GM19035 (cell line): ENCODE measurements around the gene IQCN.

Source experiments
- ATAC-seq: cut with Tn5 transposase; IDR thresholded peaks from one replicate; pipeline ENCODE4 v1.9.1; 2021; ENCODE audit not compliant: unreplicated experiment

The IQCN gene

DNA sequence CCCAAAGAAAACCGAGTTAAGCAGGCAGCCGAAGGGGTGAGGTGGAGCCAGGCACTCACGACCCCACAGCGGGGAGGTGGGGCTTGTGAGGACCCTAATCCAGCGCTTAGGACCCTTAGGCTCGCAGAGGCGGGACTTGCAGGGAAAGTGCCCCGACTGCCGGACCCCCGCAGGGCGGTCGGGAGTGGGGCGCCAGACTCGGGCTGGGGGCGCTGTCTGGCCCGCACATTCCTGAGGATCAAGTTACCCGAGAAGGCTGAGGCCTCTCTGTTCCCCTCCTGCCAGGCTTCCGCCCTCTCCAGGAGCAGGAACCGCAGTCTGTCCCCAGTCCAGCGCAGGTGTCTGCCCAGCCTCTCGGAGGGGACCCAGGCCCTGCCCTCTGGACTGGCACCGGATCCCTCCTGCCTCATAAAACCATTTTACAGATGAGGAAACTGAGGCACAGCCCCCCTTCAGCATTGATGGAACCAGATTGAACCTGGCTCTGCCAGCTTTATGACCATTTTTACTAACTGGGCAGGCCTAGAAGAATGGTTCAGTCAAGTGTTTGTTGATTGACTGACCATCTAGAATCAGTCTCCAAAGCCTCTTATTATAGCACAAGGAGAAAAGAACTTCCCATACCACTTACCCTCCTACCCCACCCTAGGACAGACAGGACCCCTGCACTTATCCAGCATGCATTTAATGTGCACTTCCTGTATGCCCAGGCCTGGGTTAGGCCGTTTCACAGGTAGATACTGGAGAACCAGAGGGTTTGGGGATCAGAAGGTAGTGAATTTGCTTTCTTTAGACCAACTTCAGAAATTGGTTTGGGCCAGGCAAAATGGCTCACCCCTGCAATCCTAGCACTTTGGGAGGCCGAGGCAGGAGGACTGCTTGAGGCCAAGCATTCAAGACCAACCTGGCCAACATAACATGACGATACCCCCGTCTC is 13.9 kb upstream of the IQCN start:
- ATAC-seq: no peak

DNA sequence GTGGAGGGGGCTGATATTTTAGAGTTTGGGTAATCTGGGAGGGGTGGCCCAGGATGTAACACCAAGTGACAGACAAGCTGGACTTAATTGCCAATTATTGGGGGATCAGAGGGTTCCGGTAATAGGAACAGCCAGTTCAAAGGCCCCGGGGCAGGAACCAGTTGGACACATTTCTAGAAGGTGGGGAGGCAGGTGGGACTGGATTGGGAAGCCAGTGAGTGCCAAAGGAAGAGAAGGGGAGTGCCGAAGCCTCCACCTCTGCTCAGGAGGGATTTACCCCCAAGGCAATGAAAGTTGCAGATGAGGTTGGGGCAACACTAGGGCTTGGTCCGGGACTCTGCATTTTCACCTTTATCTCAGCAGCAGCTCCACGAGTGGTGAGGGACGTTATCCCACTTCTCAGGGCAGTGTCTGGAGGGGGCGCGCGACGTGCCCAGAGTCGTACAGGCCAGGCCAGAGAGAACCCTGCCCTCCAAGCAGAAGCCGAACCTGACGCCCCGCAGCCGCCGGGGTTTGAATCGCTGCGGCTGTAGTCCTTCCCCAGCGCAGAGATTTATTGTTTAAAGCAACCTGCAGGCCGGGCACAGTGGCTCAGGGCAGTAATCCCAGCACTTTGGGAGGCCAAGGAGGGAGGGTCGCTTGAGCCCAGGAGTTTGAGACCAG is 12.9 kb upstream of the IQCN start:
- no peak for ATAC-seq

GRCh38 chr19:18284712-18285360 is 10.6 kb upstream of the IQCN start:
- no peak for ATAC-seq

DNA sequence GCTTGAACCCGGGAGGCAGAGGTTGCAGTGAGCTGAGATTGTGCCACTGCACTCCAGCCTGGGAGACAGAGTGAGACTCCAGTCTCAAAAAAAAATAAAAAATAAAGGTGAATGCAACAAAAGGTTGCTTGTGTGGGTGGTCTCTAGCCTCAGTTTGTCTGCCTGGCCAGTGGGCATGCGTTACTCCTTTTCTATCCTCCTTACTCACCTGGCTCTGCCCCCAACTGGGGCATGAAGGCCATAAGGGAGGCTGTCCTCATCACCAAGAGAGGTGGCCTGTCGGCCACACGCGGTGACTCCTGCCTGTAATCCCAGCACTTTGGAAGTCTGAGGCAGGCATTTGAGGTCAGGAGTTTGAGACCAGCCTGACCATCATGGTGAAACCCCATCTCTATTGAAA is 9.1 kb upstream of the IQCN start:
- no peak for ATAC-seq

- no peak for ATAC-seq
These were observed 8.5 kb upstream of the IQCN start for GRCh38 chr19:18282788-18283141.

GRCh38 chr19:18282021-18282787 is 8.0 kb upstream of the IQCN start:
- no peak for ATAC-seq

GRCh38 chr19:18281082-18282020 is 7.1 kb upstream of the IQCN start, which contains the start of gene JUND:
Gene JUND, minus strand, starts transcription at chr19:18281622. Its CDS starts 138 bp downstream, at chr19:18281484.
- ATAC-seq: peak; percentile 64

DNA sequence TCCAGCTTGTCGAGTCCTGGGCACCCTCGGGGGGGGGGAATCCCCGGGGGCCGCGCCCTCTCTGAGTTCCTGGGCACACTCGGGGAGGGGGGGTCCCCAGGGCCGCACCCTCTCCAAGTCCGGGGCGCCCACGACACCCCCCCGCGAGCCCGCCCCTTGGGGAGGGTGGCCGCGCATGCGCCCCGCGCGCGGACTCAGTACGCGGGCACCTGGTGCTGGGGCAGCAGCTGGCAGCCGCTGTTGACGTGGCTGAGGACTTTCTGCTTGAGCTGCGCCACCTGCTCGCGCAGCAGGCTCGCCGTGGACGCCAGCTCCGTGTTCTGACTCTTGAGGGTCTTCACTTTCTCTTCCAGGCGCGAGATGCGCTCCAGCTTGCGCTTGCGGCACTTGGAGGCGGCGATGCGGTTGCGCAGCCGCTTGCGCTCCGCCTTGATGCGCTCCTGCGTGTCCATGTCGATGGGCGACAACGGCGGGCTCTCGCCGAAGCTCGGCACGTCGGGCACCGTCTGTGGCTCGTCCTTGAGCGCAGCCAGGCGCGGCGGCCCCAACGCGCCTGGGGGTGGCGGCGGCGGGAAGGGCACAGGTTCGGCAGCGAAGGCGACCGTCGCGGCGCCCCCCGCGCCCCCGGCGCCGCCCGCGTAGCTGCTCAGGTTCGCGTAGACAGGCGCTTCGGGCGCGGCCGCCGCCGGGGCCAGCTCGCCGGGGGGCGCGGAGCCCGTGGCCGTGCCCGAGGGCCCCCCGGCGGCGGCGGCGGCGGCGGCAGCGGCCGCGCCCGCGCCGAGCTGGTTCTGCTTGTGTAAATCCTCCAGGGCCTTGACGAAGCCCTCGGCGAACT is 6.2 kb upstream of the IQCN start:
- peak; percentile 20 for ATAC-seq

- peak; percentile 3 for ATAC-seq
These were observed 5.4 kb upstream of the IQCN start for GRCh38 chr19:18279516-18280246.

- ATAC-seq: no peak
These were observed 4.9 kb upstream of the IQCN start for GRCh38 chr19:18279266-18279515.

DNA sequence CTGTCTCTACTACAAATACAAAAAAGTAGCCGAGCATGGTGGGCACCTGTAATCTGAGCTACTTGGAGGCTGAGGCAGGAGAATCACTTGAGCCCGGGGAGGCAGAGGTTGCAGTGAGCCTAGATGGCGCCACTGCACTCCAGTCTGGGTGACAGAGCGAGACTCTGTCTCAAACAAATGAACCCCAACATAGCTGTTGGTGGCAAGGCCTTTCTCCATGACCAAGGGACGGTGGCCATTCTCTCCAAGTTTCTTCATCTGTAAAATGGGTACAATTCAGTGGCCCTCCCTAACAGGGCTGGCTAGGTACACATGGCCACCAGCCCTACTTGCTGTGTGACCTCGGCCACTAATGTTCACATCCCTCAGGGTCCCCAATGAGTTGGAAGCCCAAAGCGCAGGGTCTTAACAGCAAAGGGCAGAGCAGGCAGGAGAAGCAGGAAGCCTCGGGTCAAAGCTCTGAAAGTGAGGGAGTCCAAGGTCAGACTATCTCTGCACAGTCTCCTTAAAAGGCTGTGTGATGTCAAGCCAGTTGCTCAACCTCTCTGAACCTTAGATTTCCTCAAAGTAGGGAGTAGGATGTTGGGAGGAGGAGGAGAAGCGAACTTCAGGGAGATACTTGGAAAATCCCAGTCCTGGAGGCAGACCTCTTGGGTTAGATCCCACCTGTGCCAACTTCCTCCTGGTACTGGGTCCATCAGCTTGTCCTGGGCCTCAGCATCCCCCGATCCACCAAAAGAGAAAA is 4.4 kb upstream of the IQCN start:
- no peak for ATAC-seq

DNA sequence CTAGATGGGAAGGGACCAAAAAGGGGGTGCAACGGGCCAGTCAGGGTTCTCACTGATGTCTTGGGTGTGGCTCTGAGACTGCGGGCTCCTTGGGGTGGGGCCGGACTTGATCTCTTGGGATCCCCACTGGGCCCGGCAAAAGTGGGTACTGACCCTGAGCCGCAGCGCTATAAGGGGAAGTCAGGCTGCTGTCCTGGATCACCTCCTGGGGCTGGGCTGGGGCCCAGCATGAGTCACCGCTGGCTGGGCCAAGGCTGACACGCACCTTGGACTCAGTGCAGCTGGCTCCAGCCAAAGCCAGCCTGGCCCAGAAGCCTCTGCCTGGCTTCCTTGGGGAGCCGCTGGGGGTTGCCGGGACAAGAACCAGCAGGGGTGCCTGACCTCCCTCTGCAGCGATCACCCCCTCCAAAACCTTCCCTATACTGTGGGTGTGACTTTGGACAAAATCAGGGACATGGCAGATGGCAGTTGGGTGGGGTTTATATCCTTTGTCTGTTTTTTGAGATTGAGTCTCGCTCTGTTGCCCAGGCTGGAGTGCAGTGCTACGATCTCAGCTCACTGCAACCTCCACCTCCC is 617 bp upstream of the IQCN start:
- ATAC-seq: no peak

DNA sequence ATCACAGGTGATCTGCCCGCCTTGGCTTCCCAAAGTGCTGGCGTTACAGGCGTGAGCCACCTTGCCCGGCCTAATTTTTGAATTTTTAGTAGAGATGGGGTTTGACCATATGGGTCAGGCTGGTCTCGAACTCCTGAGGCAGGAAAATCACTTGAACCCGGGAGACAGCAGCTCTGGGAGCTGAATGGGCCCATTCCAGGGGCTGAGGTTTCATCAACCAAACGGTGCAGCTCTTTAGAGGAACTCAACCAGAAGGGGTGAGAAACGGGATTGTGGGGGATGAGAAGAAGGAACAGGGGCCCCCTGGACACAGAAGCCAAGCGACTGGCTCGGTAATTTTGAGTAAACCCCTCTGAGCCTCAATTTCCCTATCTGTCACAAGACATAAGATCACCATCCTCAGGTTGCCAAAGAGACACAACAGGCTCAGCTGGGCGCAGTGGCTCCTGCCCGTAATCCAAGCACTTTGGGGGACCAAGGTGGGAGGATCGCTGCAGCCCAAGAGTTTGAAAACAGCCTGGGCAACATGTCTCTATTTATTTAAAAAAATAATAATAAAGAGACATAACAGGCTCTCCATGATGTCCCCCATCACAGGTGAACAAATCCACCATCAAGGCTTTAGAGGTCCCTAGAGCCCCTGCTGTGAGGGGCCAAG is 562 bp downstream of the IQCN start:
- ATAC-seq: no peak

GRCh38 chr19:18271433-18271841 is 2.8 kb downstream of the IQCN start:
- ATAC-seq: no peak

DNA sequence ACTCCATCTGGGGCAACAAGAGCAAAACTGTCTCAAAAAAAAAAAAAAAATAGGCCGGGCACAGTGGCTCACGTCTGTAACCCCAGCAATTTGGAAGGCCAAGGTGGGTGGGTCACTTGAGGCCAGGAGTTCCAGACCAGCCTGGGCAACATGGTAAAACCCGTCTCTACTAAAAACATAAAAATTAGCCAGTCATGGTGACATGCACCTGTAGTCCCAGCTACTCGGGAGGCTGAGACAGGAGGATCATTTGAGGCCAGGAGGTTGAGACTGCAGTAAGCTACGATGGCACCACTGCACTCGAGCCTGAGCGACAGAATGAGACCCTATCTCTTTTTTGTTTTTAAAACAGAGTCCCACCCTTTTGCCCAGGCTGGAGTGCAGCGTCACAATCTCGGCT is 3.9 kb downstream of the IQCN start:
- ATAC-seq: no peak

DNA sequence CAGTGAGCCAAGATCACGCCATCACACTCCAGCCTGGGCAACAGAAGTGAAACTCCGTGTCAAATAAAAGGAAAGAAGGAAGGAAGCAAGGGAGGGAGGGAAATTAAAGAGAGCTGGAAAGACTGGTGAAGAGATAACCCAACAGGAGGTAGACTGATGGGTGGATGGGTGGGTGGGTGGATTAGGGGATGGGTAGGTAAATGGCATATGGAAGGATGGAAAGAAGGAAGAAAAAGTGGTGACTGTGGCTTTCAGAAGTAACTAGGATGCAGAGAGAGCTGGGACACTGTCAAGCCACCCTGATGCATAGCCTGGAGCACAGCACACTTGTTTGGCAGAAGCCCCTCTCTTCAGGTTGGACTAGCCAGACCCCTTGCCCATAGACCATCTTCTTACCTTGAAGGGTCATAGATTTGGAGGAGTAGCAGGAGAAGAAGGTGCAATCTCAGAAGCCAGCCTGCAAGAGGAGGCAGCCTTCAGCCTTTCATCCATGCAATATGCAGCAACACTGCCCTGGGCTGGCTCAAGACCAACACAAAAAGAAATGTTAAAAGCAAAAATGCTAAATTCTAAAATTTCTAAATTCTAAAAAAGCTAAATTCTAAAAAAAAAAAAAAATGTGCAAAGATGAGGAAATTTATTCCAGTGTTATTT is 5.1 kb downstream of the IQCN start:
- ATAC-seq: no peak
